Measurements from ENCODE around the gene RPS27A.
"Not testable (repeated sequence)": the region's sequence is repeated elsewhere in the genome, so short reads cannot be mapped to it uniquely, and the experiment has no call there.

RPS27A gene

GRCh38 chr2:55232084-55232862, at the start of gene RPS27A, which contains the start of gene CLHC1:
Gene RPS27A, plus strand, starts transcription at chr2:55232688. Its CDS starts 137 bp downstream, at chr2:55232825.
Gene CLHC1, minus strand, starts transcription at chr2:55232293. Its CDS starts 9,882 bp downstream, at chr2:55222411.
- peak; percentile 95 for DNase-seq (ENCODE audit: low spot score)

DNA sequence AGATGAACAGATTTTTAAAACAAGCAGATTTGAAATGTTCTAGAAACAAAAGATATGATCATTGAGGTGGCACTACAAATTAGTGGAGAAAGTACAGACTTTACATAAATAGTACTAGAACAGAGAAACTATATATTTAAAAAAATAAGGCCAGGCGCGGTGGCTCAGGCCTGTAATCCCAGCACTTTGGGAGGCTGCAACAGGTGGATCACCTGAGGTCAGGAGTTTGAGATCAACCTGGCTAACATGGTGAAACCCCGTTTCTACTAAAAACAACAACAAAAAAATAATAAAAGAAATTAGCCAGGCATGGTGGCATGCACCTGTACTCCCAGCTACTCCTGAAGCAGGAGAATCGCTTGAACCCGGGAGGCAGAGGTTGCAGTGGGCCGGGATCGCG, 45.7 kb upstream of the RPS27A start:
- not testable (repeated sequence) for DNase-seq (ENCODE audit: low spot score)

DNA sequence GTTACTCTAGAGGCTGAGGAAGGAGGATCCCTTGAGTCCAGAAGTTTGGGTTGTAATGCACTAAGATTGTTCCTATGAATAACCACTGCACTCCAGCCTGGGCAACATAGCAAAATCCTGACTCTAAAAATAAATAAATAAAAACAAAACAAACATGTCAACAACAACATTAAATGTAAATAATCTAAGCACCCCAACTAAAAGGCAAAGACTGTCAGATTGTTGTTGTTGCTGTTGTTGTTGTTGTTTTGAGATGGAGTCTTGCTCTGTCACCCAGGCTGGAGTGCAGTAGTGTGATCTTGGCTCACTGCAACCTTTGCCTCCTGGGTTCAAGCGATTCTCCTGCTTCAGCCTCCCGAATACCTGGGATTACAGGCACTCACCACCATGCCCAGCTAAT, 40.6 kb upstream of the RPS27A start:
- DNase-seq (ENCODE audit: low spot score): not testable (repeated sequence)

GRCh38 chr2:55196526-55196925, 36.0 kb upstream of the RPS27A start:
- no peak for DNase-seq (ENCODE audit: low spot score)

DNA sequence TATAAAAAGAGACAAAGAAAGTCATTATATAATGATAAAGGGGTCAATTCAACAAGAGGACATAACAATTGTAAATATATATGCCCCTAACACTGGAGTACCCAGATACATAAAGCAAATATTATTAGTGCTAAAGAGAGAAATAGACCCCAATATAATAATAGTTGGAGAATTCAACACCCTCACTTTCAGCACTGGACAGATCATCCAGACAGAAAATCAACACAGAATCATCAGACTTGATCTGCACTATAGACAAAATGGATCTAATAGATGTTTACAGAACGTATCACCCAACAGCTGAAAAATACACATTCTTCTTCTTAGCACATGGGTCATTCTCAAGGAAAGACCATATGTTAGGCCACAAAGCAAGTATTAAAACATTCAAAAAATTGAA, 32.1 kb upstream of the RPS27A start:
- no peak for DNase-seq (ENCODE audit: low spot score)

GRCh38 chr2:55204536-55204935, 28.0 kb upstream of the RPS27A start:
- no peak for DNase-seq (ENCODE audit: low spot score)

DNA sequence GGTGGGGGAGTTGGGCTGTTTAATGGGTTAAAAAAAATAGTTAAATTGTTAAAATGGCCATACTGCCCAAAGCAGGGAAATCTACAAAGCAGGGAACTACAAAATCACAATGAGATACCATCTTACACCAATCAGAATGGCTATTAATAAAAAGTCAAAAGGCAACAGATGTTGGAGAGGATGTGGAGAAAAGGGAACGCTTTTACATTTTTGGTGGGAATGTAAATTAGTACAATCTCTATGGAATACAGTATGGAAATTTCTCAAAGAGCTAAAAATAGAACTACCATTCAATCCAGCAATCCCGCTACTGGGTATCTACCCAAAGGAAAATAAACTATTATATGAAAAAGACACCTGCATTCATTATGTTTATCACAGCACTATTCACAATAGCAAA, 27.5 kb upstream of the RPS27A start:
- DNase-seq (ENCODE audit: low spot score): no peak

DNA sequence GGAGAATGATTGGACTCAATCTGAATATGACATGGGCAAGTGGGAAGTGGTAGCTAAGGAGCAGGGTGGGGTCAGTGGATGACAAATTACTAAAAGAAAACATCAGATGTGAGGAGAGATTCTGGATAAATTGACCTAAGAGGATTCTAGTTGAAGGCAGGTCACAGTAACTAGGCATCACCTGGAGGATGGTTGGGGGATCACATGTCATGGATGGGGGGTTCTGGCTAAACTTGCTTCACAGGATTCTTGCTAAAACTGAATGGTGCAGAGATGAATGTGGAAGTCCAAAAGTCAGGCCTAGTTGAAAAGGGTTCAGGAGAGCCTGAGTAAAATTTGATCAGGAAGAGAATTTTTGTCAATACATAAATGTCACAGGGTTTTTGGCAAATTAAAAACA, 18.7 kb upstream of the RPS27A start:
- DNase-seq (ENCODE audit: low spot score): no peak

GRCh38 chr2:55223958-55224760, 8.3 kb upstream of the RPS27A start:
- DNase-seq (ENCODE audit: low spot score): no peak

DNA sequence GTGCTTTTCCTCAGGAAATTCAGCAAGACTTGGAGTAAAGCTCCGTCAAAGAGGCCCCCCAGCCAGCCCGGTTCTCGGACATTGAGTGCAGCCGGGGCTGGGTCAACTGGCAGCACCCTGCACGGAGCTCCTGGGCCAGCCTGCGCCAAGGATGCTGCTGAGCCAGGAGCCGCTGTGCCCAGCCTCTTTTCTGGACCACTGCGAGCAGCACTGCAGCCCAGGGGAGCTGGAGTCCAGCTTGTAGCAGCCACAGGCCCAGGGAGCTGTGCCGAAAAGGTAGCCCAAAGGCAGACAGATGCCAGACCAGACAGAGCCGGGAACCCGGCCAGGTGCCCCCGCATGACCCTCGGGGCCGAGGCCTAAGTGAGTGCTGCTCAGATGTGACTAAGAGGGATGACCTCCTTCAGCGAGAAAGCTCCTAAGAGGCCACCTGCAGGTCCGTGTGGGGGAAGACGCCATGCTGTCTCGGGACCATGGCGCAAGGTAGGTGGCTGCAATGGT, 7.7 kb upstream of the RPS27A start:
- no peak for DNase-seq (ENCODE audit: low spot score)

GRCh38 chr2:55225481-55226020, 6.9 kb upstream of the RPS27A start:
- no peak for DNase-seq (ENCODE audit: low spot score)

DNA sequence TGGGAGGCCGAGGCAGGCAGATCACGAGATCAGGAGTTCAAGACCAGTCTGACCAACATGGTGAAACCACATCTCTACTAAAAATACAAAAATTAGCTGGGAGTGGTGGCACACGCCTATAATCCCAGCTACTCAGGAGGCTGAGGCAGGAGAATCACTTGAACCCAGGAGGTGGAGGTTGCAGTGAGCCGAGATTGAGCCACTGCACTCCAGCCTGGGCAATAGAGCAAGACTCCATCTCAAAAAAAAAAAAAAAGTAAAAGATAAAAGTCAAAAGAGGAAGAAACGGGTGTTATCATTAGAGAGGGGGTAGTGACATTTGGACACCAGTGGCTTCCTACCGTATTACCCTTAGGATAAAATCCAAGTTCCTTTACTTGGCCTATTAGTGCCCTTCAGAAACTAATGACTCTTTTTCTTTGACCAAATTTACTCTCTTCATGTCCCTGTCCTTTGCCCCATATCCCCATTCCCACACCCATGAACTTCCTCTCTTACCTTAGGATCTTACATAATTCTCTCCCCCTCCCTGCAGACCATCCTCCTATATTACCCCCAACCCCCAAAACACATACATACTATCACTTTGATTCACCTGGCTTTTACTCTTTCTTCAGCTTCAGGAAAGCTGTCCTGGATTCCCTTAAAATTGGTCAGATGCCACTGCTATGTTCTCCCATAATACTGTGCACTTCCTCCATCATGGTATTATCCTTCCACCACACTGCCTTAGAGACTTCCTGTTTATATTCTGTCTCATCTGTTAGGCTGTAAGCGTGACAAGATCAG, 4.9 kb upstream of the RPS27A start:
- not testable (repeated sequence) for DNase-seq (ENCODE audit: low spot score)

- no peak for DNase-seq (ENCODE audit: low spot score)
These were observed 4.3 kb upstream of the RPS27A start for GRCh38 chr2:55228226-55228563.

DNA sequence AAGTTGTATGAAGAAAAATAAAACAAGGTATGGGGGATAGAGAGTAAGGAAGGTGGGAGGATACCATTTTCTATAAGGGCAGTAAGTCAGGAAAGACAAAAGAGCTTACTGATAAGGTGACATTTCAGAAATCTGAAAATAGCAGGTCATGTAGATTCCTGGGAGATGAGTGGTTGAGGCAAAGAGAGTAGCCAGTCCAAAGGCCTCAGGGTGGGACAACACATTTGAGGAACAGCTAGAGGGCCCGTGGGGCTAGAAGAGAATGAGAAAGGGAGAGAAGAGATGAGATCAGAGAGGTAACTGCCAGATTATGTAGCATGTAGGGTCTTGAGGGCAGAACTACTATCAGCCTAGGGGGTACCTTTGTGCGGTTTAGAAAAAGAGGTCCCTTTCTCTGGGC, 3.3 kb upstream of the RPS27A start:
- no peak for DNase-seq (ENCODE audit: low spot score)

DNA sequence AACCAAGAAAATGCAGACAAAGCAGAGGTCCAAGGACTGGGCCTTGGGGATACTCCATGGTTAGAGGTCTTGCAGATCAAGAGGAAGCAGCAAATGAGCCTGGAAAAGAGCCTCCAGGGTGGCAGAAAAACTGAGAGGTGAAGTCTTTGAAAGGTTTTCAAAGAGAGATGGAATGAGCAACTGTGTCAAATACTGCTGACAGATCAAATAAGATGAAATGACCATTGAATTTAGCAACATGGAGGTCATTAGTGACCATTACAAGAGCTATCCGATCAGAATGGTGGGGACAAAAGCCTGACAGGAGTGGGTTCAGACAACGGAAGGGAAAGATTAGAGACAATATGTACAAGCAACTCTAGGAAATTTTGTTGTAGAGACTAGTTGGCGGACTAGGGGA, 1.9 kb upstream of the RPS27A start:
- no peak for DNase-seq (ENCODE audit: low spot score)

- DNase-seq (ENCODE audit: low spot score): no peak
These were observed 873 bp upstream of the RPS27A start for GRCh38 chr2:55231546-55232083.

- no peak for DNase-seq (ENCODE audit: low spot score)
These were observed 572 bp downstream of the RPS27A start for GRCh38 chr2:55232863-55233657.

DNA sequence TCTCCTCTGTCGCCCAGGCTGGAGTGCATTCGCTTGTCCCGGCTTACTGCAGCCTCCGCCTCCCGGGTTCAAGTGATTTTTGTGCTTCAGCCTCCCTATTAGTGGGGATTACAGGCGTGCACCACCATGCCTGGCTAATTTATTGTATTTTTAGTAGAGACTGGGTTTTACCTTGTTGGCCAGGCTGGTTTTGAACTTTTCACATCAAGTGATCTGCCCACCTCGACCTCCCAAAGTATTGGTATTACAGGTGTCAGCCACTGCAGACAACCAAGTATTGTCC, 1.1 kb downstream of the RPS27A start:
- DNase-seq (ENCODE audit: low spot score): no peak

GRCh38 chr2:55235724-55236538, 3.4 kb downstream of the RPS27A start:
- no peak for DNase-seq (ENCODE audit: low spot score)

- no peak for DNase-seq (ENCODE audit: low spot score)
These were observed 4.6 kb downstream of the RPS27A start for GRCh38 chr2:55236992-55237543.
